GM21723 (cell line): ENCODE data around the gene SMIM13.

Experiments
- ATAC-seq: cut with Tn5 transposase; IDR thresholded peaks from one replicate; pipeline ENCODE4 v1.9.1; 2021; ENCODE audit warnings: mild to moderate bottlenecking, moderate library complexity; ENCODE audit not compliant: unreplicated experiment

Gene SMIM13

DNA sequence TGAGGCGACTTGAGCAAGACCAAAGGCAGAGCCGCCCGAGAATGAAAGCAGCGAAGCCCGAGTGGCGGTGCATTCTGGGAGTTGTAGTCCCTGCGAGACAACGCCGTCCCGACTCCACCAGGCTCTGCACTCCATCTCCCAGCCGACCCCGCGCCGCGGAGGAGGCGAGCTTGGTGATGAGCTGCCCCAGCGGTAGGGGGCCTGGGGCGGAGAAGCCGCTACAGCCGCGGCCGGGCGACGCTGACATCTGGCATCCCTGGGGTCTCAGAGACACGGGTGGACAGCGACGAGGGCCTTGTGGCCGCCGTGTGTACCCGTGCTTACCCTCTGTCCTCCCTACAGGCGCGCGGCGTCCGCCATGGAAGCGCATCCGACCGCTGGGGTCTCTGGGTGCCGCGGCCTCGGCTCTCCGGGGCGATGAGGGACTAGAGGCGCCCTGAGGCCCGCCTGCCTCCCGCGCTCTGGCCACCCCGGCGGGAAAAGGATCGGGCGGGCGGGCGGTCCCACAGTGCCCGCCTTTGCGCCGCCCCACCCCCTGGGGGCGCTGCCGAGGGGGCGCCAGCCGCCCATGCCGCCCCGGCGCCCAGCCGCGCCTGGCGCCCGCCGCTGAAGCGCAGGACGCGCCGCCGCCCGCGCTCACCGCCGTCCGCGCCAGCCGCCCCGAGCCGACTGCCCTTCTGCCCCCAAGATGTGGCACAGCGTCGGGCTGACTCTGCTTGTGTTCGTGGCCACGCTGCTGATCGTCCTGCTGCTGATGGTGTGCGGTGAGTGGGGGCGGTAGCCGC lies at the start of gene SMIM13:
Gene SMIM13, plus strand, starts transcription at position 209 of the 785 bp plus-strand sequence. Its CDS starts 480 bp downstream, at position 689.
- peak; percentile 87 for ATAC-seq

DNA sequence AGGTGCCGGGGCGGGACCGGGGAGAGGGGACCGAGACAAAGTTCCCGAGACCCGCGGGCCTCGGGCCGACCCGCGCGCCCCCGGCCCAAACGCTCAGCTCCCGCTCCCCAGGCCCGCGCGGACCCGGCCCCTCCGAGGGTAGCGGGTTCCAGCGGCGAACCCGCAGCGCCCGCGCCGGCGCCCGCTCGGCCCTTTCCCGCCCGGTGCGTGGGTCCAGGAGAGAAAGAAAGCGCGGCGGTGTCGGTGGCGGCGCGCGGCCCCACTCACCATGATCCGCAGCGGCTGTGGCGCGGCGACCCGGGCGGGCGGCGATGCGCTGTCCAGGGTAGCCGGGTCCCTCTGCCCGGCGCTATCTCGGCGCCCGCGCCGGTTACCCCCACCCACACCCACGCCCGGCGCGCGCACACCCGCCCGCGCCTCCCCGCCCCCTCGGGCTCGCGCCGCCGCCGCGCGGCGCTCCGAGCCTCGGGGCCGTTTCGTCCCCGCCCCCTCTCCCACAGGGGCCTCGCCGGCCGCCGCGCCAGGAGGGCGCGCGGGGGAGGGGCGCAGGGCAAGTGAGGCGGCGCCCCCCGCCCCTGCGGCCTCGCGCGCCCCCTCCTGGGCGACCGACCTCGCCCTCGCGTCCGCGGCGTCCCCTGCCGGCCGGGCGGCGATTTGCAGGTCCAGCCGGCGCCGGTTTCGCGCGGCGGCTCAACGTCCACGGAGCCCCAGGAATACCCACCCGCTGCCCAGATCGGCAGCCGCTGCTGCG lies 49.5 kb upstream of the SMIM13 start, which contains the start of gene ELOVL2:
Gene ELOVL2, minus strand, starts transcription at position 345 of the 751 bp plus-strand sequence. Its CDS starts 75 bp downstream, at position 270.
- ATAC-seq: peak; percentile 53

DNA sequence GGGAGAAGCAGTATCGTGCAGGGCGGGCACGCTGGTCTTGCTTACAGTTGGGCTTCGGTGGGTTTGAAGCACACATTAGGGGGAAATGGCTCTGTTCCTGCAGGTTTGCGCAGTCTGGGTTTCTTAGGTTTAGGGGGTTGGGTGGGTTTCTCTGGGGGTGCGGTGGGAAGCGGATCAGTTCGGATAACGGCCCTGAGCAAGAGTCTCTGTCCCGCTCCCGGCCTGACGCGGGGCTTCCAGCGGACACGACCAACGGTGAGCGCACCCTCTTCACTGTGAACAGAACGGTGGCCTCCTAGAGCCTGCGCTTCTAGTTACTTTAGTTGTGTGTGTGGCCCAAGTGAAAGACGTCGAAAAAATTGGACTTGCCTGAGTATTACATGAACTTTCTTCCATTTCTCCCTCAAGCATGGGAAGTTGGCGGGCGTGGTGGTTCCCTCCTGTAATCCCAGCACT lies 48.9 kb upstream of the SMIM13 start:
- no peak for ATAC-seq

DNA sequence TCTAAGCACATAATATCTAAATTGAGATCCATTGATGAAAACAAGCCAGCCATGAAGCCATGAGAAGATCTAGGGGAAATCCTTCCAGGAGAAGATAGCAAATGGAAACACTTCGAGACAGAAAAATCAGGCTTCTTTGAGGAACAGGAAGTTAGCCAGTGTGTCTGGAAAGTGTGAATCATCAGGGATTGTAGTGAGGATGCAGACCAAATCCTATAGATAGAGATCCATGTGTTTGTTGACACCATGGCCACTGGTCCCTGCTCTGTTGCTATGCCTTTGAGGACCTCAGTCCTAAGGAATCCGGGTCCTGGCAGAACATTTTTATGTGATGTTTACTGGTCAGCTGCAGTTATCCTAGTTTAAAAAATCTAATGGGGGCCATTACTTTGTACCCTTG lies 42.9 kb upstream of the SMIM13 start:
- no peak for ATAC-seq

DNA sequence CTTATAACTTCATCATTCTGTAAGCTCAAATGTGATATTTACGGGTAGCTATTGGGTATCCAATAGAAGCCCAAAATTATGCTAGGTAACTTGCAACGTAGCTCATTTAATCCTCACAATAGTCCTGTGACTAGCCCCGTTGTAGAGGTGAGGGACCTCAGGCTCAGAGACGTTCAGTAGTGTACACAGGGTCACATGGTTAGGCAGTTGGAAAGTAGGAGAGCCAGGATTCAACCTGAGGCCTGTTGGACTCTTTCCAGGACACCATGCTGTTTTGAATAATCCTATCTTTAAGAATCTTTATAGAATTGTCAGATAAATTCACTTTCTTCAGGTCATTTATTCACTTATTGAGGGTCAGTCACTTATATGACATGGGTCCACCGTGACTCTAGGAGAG lies 40.3 kb upstream of the SMIM13 start:
- ATAC-seq: no peak

DNA sequence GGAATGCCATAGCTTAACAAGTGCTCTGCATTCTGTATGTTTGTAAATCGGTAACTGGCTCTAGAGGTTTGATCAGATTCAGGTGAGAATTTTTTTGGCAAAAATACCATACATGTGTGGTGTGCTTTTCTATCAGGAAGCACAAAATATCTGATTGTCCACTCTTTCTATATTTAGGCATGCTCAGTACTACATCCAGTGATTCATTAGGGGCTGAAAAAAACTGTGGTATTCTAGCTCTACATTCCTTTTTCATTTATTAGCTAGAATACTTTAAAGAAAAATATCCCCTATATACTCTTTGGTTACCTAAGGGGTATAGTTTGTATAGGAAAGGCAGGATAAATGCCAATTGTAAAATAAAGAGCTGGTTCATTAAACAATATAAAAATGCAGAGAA lies 38.9 kb upstream of the SMIM13 start:
- no peak for ATAC-seq

DNA sequence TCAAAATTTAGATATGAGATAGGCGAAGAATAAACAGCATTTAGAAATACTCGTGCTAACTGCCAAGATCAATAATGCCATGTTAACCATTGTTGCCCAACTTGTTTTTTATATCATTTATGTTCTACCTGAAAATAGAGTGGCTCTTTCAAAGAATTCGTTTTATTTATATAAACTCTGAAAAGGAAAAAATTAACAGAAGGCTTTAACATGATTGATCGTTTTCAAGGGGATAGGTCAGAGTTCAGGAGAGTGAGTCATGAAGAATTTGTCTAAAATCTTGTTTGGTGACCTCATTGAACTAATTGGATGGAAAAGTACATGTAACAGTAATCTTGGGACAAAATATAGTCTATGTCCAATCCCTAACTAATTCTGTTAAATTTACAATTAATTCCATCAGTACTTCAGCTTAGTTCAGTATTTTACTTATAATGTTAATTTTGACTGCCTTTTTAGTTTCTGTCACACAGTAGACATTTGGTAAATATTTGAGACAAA lies 38.5 kb upstream of the SMIM13 start:
- ATAC-seq: no peak

DNA sequence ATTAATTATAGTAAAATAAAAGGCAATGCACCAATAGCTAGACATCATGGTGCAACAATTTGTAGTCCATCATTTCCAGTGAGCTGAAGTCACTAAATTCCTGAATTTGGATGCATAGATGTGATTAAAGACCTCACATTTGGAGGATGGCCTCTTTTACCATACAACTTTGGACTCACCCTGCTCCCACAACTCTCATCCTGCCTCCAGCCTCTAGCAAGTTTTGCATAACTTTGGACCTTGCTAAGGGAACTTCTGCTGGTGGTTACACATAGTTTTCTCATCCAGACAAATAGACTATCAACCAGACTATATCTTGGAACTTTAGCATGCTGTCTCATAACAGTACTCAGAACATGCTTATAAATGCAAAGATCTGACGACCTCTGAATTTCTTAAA lies 36.8 kb upstream of the SMIM13 start:
- ATAC-seq: no peak

DNA sequence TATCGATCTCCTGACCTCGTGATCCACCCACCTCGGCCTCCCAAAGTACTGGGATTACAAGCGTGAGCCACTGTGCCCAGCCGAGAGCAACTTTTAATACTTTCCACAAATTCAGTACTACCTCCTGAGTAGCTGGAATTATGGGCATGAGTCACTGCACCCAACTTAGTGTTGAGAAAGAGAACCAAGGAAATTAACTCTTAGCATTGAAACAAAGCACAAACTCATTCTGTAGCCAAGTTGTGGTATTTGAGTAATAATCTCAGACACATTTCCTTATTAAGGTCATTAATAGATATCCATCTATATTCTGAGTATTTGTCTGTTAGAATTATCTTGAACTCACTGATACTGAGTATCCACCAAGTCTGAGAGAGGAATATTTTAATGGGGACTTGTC lies 35.2 kb upstream of the SMIM13 start:
- ATAC-seq: no peak

DNA sequence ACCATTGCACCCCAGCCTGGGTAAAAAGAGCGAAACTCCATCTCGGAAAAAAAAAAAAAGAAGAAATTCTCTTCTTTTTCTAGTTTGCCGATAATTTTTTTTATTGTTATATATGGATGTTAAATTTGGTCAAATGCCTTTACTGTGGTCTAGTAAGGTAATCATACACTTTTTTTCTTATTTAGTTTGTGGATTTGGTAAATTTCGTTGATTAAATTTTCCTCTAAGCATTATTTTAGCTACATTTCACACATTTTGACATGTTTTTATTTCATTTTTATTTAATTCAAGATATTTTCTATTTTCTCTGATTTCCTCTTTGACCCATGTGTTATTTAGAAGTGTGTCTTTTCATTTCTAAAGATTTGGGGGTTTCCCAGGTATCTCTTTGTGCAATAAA lies 31.6 kb upstream of the SMIM13 start:
- no peak for ATAC-seq

DNA sequence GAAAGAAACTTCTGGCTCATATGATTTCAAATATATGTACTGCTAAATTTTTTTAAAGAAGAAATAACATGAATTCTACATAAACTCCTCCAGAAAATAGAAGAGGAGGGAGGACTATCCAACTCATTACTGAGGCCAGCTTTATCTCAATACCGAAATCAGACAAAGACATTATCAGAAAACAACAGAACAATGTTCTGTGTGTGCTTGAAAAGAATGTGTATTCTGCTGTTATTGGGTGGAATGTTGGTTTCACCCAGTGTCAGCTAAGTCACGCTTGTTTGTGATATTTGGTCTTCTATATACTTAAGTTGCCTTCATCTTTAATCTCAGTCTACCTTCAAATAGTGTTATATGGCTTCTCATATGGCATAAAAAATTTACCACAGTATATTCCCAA lies 30.9 kb upstream of the SMIM13 start:
- ATAC-seq: no peak

DNA sequence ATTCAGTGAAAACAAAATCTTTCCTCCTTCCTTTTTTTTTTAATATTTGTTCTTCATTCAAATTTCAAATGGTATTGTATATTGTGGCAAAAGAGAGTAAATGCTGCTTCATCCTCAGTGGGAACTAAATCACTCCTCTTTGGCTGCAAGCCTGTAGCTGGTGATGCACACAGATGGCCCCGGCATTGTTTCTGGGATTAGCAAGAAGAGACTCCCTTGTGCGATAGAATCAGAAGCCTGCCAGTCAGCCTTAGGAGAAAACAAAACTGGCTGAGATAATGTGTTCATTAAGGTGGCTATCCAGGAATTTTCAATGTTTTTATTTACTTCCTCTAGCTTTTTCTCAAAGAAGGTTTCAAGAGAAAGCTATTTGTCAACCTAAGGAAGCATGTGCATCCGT lies 28.8 kb upstream of the SMIM13 start:
- ATAC-seq: no peak

DNA sequence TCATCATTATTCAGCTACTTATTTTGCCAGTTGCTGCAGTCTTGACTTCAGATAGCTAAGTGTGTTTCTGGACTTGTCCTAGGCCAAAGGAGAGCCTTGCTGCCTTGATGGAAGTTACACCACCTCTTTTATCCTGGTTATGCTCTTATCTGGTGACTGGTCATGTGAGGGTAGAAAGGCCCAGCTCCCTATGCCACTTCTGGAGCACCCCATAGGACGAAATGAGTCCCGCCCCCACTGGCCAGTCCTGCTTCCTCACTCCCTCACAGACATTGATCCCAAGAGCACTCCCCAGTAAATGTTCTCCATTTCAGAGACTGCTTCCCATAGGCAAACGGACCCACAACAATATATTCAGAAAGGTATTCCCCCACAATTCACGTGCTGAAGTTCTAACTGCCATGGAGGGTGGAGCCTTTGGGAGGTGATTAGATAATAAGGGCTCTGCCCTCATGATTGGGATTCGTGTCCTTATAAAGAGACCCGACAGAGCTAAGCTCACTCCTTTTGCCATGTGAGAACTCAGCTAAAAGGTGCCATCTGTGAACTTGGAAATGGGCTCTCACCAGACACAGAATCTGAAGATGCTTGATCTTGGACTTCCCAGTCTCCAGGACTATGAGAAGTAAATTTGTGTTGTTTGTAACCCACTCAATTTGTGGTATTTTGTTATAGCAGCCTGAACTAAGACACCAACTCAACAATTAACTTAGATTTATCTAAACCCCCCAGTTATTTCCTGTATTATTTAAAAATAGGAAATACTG lies 28.0 kb upstream of the SMIM13 start:
- ATAC-seq: no peak

DNA sequence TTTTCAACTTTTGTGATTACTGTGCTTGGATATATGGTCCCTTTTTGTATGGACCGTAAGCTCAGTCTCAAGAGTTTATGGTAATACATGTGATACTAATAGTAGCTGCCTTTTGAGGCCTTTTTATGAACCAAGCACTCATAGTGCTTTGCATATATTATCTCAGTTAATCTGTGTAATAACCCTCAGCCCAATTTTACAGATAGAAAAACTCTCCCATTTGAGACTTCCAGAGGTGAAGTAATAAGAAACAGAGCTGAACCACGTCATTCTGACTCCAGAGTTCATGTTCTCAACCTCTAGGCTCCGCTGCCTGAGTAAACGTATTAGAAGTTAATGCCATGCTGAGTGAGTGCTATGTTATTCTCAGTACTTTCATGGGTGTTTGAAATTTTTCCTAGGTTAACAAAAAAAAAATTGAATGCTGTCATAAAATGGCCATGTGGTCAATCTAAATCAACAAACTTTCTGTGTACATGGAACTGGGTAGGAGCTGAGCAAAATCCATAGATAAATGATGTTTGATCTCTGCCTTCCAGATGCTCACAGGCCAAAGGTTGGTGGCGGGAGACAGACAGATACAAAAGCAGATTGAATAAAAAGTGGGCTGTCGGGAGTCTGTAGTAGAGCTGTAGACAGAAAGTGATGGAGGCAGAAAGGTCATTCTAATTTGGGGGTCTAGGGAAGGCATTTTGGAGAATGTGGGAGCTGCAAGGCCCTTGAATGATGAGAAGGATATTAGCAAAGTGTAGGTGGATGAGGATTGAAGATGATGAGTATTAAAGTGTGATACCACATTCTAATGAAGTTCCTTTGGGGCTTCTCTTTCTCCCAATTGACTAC lies 26.9 kb upstream of the SMIM13 start:
- ATAC-seq: no peak

DNA sequence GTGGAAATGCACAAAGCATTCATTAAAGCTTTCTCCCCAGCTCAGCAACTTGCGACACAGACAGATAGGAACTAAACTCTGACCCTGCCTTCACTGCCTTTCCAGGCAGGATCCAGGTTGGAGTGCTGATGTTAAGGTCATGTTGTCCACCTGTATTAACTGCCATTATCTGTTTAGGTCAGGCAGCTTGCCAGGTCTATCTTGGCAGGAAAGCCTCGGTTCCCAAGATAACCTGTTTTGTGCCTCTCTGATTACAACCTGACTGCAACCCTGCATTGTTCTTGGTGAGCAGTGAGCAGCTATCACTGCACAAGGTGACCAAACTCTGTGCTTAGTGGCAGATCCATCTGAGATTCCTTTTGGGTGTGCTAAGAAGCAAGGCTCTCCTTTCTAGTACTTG lies 26.3 kb upstream of the SMIM13 start:
- no peak for ATAC-seq

DNA sequence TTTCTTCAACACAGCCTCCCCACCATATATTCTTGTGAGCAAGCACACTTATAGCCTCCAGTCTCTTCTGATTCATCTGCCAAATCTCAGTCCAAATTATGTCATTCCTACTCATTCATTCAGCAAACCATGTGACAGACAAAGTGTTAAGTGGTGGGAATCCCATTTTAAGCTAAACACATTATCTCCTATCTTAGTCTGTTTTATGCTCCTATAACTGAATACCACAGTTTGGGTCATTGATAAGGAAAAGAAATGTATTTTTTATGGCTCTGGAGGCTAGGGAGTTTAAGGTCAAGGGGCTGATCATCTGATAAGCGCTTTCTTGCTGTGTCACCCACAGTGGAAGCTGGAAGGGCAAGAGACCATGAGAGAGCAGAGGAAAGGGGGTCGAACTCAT lies 23.9 kb upstream of the SMIM13 start:
- ATAC-seq: no peak

DNA sequence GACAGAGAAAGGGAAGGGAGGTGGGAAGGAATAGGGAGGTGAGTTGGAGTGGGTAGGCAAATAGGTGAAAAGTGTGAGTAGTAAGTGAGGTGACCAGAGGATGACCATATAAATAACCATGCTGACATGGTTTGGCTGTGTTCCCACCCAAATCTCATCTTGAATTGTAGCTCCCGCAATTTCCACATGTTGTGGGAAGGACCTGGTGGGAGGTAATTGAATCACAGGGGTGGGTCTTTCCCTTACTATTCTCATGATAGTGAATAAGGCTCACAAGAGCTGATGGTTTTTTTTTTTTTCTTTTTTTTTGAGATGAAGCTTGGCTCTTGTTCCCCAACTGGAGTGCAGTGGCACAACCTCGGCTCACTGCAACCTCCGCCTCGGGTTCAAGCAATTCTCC lies 21.5 kb upstream of the SMIM13 start:
- no peak for ATAC-seq

DNA sequence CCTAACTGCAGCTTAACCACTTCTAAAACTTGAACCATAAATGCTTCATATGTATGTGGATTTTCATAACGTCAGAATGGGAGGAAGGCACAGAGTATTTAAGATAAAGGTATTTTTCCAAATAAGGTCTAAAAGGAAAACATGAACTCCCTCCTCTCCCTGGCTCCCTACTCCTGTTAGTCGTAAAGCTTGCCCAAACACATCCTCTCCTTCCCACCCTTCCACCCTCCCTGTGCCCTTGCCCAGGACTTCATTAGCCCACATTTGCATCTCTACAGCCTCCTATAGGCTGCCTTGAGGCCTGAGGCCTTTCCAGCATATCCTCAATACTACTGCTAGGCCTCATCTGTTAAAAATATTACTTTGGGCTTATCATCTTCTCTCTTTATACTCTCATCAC lies 17.1 kb upstream of the SMIM13 start:
- ATAC-seq: no peak

DNA sequence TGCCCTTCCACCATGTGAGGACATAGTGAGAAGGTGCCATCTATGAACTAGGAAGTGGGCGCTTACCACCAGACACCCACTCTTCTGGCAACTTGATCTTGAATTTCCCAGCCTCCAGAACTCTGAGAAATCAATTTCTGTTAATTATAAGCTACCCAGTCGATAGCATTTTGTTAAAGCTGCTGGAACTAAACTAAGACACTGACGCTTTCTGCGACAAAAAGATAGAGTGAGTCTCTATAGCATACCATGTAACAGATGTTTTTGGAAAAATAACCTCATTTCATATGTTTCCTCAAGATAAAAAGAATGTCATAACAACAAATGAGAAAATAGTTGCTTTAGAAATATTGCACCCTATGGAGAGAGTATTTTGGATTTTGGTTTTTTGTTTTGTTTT lies 15.4 kb upstream of the SMIM13 start:
- ATAC-seq: no peak

DNA sequence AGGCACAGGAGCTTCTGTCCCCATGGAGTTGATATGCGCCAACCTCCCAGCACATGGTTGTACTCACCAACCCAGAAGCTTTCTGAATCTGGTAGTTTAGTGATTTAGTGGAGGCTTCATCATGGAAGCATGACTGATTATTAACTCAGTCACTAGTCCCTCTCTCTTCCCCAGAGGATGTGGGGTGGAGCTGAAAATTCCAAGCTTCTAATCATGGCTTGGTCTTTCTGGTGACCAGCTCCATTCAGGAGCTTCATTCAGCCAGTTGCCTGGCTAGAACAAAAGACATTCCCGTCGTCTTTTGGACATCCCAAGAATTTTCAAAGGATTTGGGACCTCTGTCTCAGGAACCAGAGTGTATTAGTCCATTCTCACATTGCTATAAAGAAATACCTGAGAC lies 13.3 kb upstream of the SMIM13 start:
- no peak for ATAC-seq
